Neural cell (in vitro differentiated cells): ENCODE data around the gene STX12. TPM values are rescaled to one million over a fixed set of nuclear protein-coding genes. Genes with fewer than 3 reads are reported as not detected.

ENCODE experiments used
- H2AFZ ChIP-seq: fragments of 200-600, 300-800 bp; sonication (generic), shearing (Covaris generic); 2 replicates; pipeline ENCODE4 v1.6.0; 2014; ENCODE audit warnings: low read depth, mild to moderate bottlenecking, antibody characterized with exemption, low read length, moderate library complexity
- H3F3A ChIP-seq: fragments of 200-600 bp; shearing (Covaris generic); 2 replicates; pipeline ENCODE4 v1.6.1; 2016; ENCODE audit warnings: mild to moderate bottlenecking, moderate library complexity, mixed read lengths, antibody characterized with exemption, low read length; ENCODE audit not compliant: insufficient read depth, poor library complexity, severe bottlenecking
- H3K27ac ChIP-seq: fragments of 200-600, 300-800 bp; sonication (generic), shearing (Covaris generic); 2 replicates; pipeline ENCODE4 v1.5.1; 2014; ENCODE audit warnings: mild to moderate bottlenecking, low read length, moderate library complexity
- H3K27me3 ChIP-seq: fragments of 300-800, 200-600 bp; sonication (generic), shearing (Covaris generic); 2 replicates; pipeline ENCODE4 v1.6.0; 2014; ENCODE audit warnings: mild to moderate bottlenecking, low read depth, low read length, moderate library complexity; ENCODE audit not compliant: insufficient read depth
- H3K36me3 ChIP-seq: fragments of 300-800, 200-600 bp; sonication (generic), shearing (Covaris generic); 2 replicates; pipeline ENCODE4 v1.5.1; 2014; ENCODE audit warnings: mild to moderate bottlenecking, antibody characterized with exemption, low read length, moderate library complexity; ENCODE audit not compliant: insufficient read depth
- H3K4me2 ChIP-seq: fragments of 300-800, 200-600 bp; sonication (generic), shearing (Covaris generic); 2 replicates; pipeline ENCODE4 v1.6.0; 2014; ENCODE audit warnings: mild to moderate bottlenecking, low read length
- H3K4me3 ChIP-seq: fragments of 300-800, 200-600 bp; sonication (generic), shearing (Covaris generic); 2 replicates; pipeline ENCODE4 v1.5.1; 2014; ENCODE audit warnings: mild to moderate bottlenecking, low read length, moderate library complexity
- H3K79me2 ChIP-seq: fragments of 200-600 bp; shearing (Covaris generic); replicated peaks from 2 replicates; pipeline ENCODE4 v1.6.0; 2014; ENCODE audit warnings: mild to moderate bottlenecking, low read length, moderate library complexity; ENCODE audit not compliant: insufficient read depth
- H3K9ac ChIP-seq: fragments of 300-800, 200-600 bp; sonication (generic), shearing (Covaris generic); 2 replicates; pipeline ENCODE4 v1.6.1; 2016; ENCODE audit warnings: mild to moderate bottlenecking, low read length, mixed read lengths
- H3K9me2 ChIP-seq: fragments of 200-600 bp; shearing (Covaris generic); 2 replicates; pipeline ENCODE4 v1.6.1; 2016; ENCODE audit warnings: mild to moderate bottlenecking, low read length, mixed read lengths; ENCODE audit not compliant: insufficient read depth
- H3K9me3 ChIP-seq: fragments of 200-600, 300-800 bp; sonication (generic), shearing (Covaris generic); 2 replicates; pipeline ENCODE4 v1.6.1; 2016; ENCODE audit warnings: mild to moderate bottlenecking, mixed run types, low read length, moderate library complexity, mixed read lengths
- H4K20me1 ChIP-seq: fragments of 200-600 bp; shearing (Covaris generic); 2 replicates; pipeline ENCODE4 v1.6.1; 2016; ENCODE audit warnings: mild to moderate bottlenecking, mixed run types; ENCODE audit not compliant: insufficient read depth
- CTCF ChIP-seq: fragments of 450-650 bp; IDR thresholded peaks from 2 replicates; pipeline ENCODE4 v1.5.1; 2014; ENCODE audit warnings: antibody characterized with exemption, mild to moderate bottlenecking, moderate library complexity; ENCODE audit not compliant: poor library complexity, severe bottlenecking
- EP300 ChIP-seq: fragments of 450-650 bp; conservative IDR thresholded peaks from 2 replicates; pipeline ENCODE4 v1.6.1; 2014; ENCODE audit warnings: antibody characterized with exemption, mild to moderate bottlenecking, moderate library complexity; ENCODE audit not compliant: poor library complexity, severe bottlenecking
- EZH2 ChIP-seq: fragments of 200-600, 300-800 bp; shearing (Covaris generic), sonication (generic); IDR thresholded peaks from 2 replicates; pipeline ENCODE4 v1.6.1; 2014; ENCODE audit warnings: antibody characterized with exemption, low read length, borderline replicate concordance, mild to moderate bottlenecking; ENCODE audit not compliant: insufficient read depth, poor library complexity, severe bottlenecking
- MXI1 ChIP-seq: fragments of 450-650 bp; conservative IDR thresholded peaks from 2 replicates; pipeline ENCODE4 v1.6.1; 2014; ENCODE audit warnings: antibody characterized with exemption, mild to moderate bottlenecking; ENCODE audit not compliant: poor library complexity, severe bottlenecking
- POLR2AphosphoS5 ChIP-seq: IDR thresholded peaks from 2 replicates; pipeline ENCODE4 v1.6.1; 2012
- RAD21 ChIP-seq: fragments of 450-650 bp; conservative IDR thresholded peaks from 2 replicates; pipeline ENCODE4 v1.6.1; 2014; ENCODE audit warnings: antibody characterized with exemption, mild to moderate bottlenecking, moderate library complexity
- REST ChIP-seq: IDR thresholded peaks from 2 replicates; pipeline ENCODE4 v1.6.1; 2012; ENCODE audit warnings: borderline replicate concordance
- SMC3 ChIP-seq: fragments of 450-650 bp; conservative IDR thresholded peaks from 2 replicates; pipeline ENCODE4 v1.6.1; 2014; ENCODE audit warnings: antibody characterized with exemption, mild to moderate bottlenecking, moderate library complexity; ENCODE audit not compliant: poor library complexity
- TAF1 ChIP-seq: IDR thresholded peaks from 2 replicates; pipeline ENCODE4 v1.6.1; 2012; ENCODE audit warnings: low read depth
- polyA plus RNA-seq: library from polyadenylated mRNA; depleted of rRNA; stranded (reverse); fragments of >200 nt; gene quantifications from 2 replicates; pipeline ENCODE4 v1.2.3, GENCODE V29; 2014

STX12 gene
- polyA plus RNA-seq, 1 donor from 2014 or later, result 171 TPM

DNA sequence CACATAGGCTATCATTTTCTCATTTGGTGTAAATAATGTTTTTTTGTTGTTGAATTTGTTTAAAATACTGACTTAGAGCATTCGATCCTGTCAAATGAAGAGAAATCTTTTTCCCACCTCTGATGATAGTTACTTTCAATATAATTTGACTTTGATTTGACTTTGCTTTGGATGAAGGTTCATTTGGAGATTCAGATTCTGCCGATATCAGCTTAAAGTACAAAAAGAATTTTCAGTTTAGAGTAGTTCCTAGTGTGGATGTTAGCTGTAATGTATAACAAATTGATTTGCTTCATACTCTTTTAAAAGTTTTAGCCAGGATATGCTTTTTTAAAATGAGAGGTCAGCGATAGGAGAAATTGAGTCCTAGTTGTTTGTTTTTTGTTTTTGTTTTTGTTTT, 9.9 kb downstream of the STX12 start:
- Histone ChIP-seq H4K20me1 (no peaks in the 10 kb centered on the region), H3K27ac (no peak overlapping the region), H3F3A (no peaks in the 10 kb centered on the region), H3K27me3 (no peaks in the 10 kb centered on the region), H3K36me3 (no peaks in the 10 kb centered on the region), H3K9me3 (no peaks in the 10 kb centered on the region), H3K79me2 (peaks cover 4% of the 10 kb centered on the region), H3K4me3 (no peak overlapping the region), H3K9me2 (no peaks in the 10 kb centered on the region), H3K4me2 (no peak overlapping the region), H3K9ac (no peak overlapping the region), H2AFZ (no peak overlapping the region)
- TF ChIP-seq POLR2AphosphoS5, result no peak
- no peak for TF ChIP-seq EP300

GRCh38 chr1:27784700-27785099, 11.7 kb downstream of the STX12 start:
- no peaks in the 10 kb centered on the region for H3K27me3 ChIP-seq
- peaks cover 4% of the 10 kb centered on the region for H3K79me2 ChIP-seq
- H3F3A ChIP-seq, result no peaks in the 10 kb centered on the region
- TF ChIP-seq EP300 (no peak), TAF1 (no peak)
- no peaks in the 10 kb centered on the region for H3K9me3 ChIP-seq
- no peaks in the 10 kb centered on the region for H3K36me3 ChIP-seq
- H3K4me2 ChIP-seq, result no peak overlapping the region
- H3K9me2 ChIP-seq, result no peaks in the 10 kb centered on the region
- no peaks in the 10 kb centered on the region for H4K20me1 ChIP-seq
- H3K4me3 ChIP-seq, result no peak overlapping the region
- H3K27ac ChIP-seq, result no peak overlapping the region
- no peak overlapping the region for H3K9ac ChIP-seq
- no peak overlapping the region for H2AFZ ChIP-seq

DNA sequence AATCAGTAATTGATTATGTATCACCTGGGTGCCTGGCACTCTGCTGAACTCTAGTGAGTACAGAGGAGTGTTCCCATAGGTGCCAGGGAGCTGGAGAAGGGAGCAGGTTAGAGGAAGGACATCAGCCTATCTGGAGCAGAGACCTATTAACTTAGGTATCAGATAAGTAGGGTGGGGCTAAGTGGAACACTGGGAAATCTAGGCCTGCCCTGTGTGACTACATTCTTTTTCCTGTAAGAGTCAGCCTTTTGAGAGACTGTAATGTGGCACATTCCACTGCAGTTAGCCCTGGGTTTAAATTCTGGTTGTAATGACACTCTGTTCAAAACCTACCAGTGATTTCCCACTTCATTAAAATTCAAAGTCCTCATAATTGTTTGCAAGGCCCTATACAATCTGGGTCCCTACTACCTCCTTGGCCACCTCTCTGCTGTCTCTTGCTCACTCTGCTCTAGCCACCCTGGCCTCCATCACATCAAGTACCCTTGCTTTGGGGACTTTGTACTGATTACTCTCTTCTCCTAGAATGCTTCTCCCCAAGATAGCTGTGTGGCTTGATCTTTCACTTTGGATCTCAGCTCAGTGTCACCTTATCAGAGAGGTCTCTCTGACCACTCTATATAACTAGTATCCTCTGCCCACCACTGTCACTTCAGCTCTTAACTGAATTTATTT, 12.9 kb downstream of the STX12 start:
- no peak overlapping the region for H3K9ac ChIP-seq
- no peaks in the 10 kb centered on the region for H3F3A ChIP-seq
- no peaks in the 10 kb centered on the region for H3K9me2 ChIP-seq
- H3K27ac ChIP-seq, result no peak overlapping the region
- peaks cover 4% of the 10 kb centered on the region for H3K79me2 ChIP-seq
- no peak overlapping the region for H3K4me3 ChIP-seq
- no peaks in the 10 kb centered on the region for H4K20me1 ChIP-seq
- no peak for TF ChIP-seq RAD21
- no peak for TF ChIP-seq REST
- TF ChIP-seq MXI1, result no peak
- no peak for TF ChIP-seq EZH2
- no peak for TF ChIP-seq CTCF
- no peak for TF ChIP-seq TAF1
- no peak for TF ChIP-seq POLR2AphosphoS5
- no peak for TF ChIP-seq SMC3
- no peak for TF ChIP-seq EP300
- no peak overlapping the region for H2AFZ ChIP-seq
- no peaks in the 10 kb centered on the region for H3K36me3 ChIP-seq
- no peak overlapping the region for H3K4me2 ChIP-seq
- H3K27me3 ChIP-seq, result no peaks in the 10 kb centered on the region
- H3K9me3 ChIP-seq, result no peaks in the 10 kb centered on the region
